PC-3 (cell line): ENCODE results near the gene TMEM169. TPM values are rescaled to one million over a fixed set of nuclear protein-coding genes. Genes with fewer than 3 reads are reported as not detected.

Source experiments
- ATAC-seq: fragments of 200-7000 bp; cut with Tn5 transposase; 2 replicates; pipeline ENCODE4 v1.9.1; 2020; ENCODE audit warnings: mild to moderate bottlenecking, moderate library complexity
- BruUV-seq: library from RNA; stranded (reverse); fragments of 400-500 nt; replicated peaks from 2 replicates; lab custom pipeline; 2021; lab: Mats Ljungman, UMichigan
- CTCF ChIA-PET: fragments of 300-600 bp; sonication (Branson Sonifier 250); formaldehyde crosslinking; loops from one replicate; lab custom pipeline; 2022; ENCODE audit warnings: antibody characterized with exemption; lab: Charles Lee
- POLR2A ChIA-PET: fragments of 300-600 bp; sonication (Branson Sonifier 250); formaldehyde crosslinking; loops from one replicate; lab custom pipeline; 2022; ENCODE audit warnings: antibody characterized with exemption; ENCODE audit not compliant: unreplicated experiment; lab: Charles Lee
- DNase-seq: peaks from one replicate; pipeline ENCODE4 v3.0.0-alpha.2; 2015
- H2AFZ ChIP-seq: fragments of 300-600 bp; sonication (generic); 2 replicates; pipeline ENCODE4 v1.6.0; 2016; ENCODE audit warnings: antibody characterized with exemption, low read length
- H3F3A ChIP-seq: fragments of 300-600 bp; sonication (generic); one replicate; pipeline ENCODE4 v1.6.0; 2017; ENCODE audit warnings: antibody characterized with exemption, low read length, control low read depth, mild to moderate bottlenecking; ENCODE audit not compliant: unreplicated experiment
- H3K27ac ChIP-seq: fragments of 300-600 bp; sonication (generic); 2 replicates; pipeline ENCODE4 v1.5.1; 2016; ENCODE audit warnings: mild to moderate bottlenecking, low read length
- H3K27me3 ChIP-seq: fragments of 300-600 bp; sonication (generic); 2 replicates; pipeline ENCODE4 v1.6.1; 2016; ENCODE audit warnings: low read length, mixed read lengths
- H3K36me3 ChIP-seq: fragments of 300-600 bp; sonication (generic); 2 replicates; pipeline ENCODE4 v1.6.1; 2016; ENCODE audit warnings: low read depth, mixed run types, low read length, mixed read lengths
- H3K4me1 ChIP-seq: fragments of 300-600 bp; sonication (generic); 2 replicates; pipeline ENCODE4 v1.5.1; 2016; ENCODE audit warnings: low read length; ENCODE audit not compliant: insufficient read depth
- H3K4me2 ChIP-seq: fragments of 300-600 bp; sonication (generic); 2 replicates; pipeline ENCODE4 v1.6.0; 2016; ENCODE audit warnings: low read length
- H3K4me3 ChIP-seq: fragments of 300-600 bp; sonication (generic); 2 replicates; pipeline ENCODE4 v1.5.1; 2016; ENCODE audit warnings: mild to moderate bottlenecking, low read length, mixed read lengths
- H3K79me2 ChIP-seq: fragments of 300-600 bp; sonication (generic); 2 replicates; pipeline ENCODE4 v1.6.1; 2017; ENCODE audit warnings: low read length, mixed read lengths
- H3K9ac ChIP-seq: fragments of 300-600 bp; sonication (generic); 2 replicates; pipeline ENCODE4 v1.6.0; 2016; ENCODE audit warnings: mild to moderate bottlenecking, low read length
- H3K9me2 ChIP-seq: fragments of 300-600 bp; sonication (generic); replicated peaks from 2 replicates; pipeline ENCODE4 v1.6.1; 2016; ENCODE audit warnings: mixed run types, low read length, mixed read lengths
- H3K9me3 ChIP-seq: fragments of 300-600 bp; sonication (generic); 2 replicates; pipeline ENCODE4 v1.6.1; 2016; ENCODE audit warnings: low read length, mixed read lengths
- H4K20me1 ChIP-seq: fragments of 300-600 bp; sonication (generic); 2 replicates; pipeline ENCODE4 v1.6.1; 2016; ENCODE audit warnings: low read length, mixed read lengths
- CTCF ChIP-seq: fragments of 300-600 bp; sonication (generic); conservative IDR thresholded peaks from 2 replicates; pipeline ENCODE4 v1.5.1; 2017; ENCODE audit warnings: antibody characterized with exemption, low read depth, mild to moderate bottlenecking, low read length
- EZH2 ChIP-seq: fragments of 300-600 bp; sonication (generic); IDR thresholded peaks from one replicate; pipeline ENCODE4 v1.6.1; 2017; ENCODE audit warnings: antibody characterized with exemption, mild to moderate bottlenecking, low read length; ENCODE audit not compliant: unreplicated experiment
- EZH2phosphoT487 ChIP-seq: fragments of 300-600 bp; sonication (generic); IDR thresholded peaks from 2 replicates; pipeline ENCODE4 v1.6.1; 2018; ENCODE audit warnings: mild to moderate bottlenecking, antibody characterized with exemption, low read length, borderline replicate concordance
- intact Hi-C: fragments of 100-400 bp; cut with micrococcal nuclease; formaldehyde crosslinking; loops from 2 replicates; pipeline ENCODE4 v1.9.0; 2023
- total RNA-seq: library from RNA; depleted of rRNA; stranded (reverse); fragments of >200 nt; gene quantifications from 2 replicates; pipeline ENCODE4 v1.2.3, GENCODE V29; 2014

The TMEM169 gene
- total RNA-seq, 1 experiment from 2014 or later, result not detected

- no peak for DNase-seq
- no peak overlapping the region for H3K9ac ChIP-seq
- no peak overlapping the region for H2AFZ ChIP-seq
- H3K9me3 ChIP-seq, result no peaks in the 10 kb centered on the region
- no peaks in the 10 kb centered on the region for H3K27me3 ChIP-seq
- no peaks in the 10 kb centered on the region for H3F3A ChIP-seq
- peaks cover 6% of the 10 kb centered on the region; the same call in 1 of the 2 replicates for H3K79me2 ChIP-seq
- H3K4me3 ChIP-seq, result no peak overlapping the region
- ChIA-PET CTCF (no interaction called here), POLR2A (no interaction called here)
- peaks cover 4% of the 10 kb centered on the region; the same call in 1 of the 2 replicates for H4K20me1 ChIP-seq
- ATAC-seq, result peak; percentile 18; the same call in 1 of the 2 replicates
- TF ChIP-seq EZH2phosphoT487 (no peak), CTCF (no peak), EZH2 (no peak)
- no peak overlapping the region for H3K4me2 ChIP-seq
- peaks cover 87% of the 10 kb centered on the region for H3K36me3 ChIP-seq
- intact Hi-C loops, result no loop called here
- H3K4me1 ChIP-seq, result peaks cover 8% of the 10 kb centered on the region; the same call in 1 of the 2 replicates
- no peak overlapping the region for H3K27ac ChIP-seq
- no TSS peak for BruUV-seq
- H3K9me2 ChIP-seq, result no peaks in the 10 kb centered on the region
Measured at GRCh38 chr2:216147172-216148131, 65.7 kb downstream of the TMEM169 start.

GRCh38 chr2:216148983-216149382 lies 67.3 kb downstream of the TMEM169 start:
- Histone ChIP-seq H3K27me3 (no peaks in the 10 kb centered on the region), H3K4me2 (no peak overlapping the region), H3K27ac (peak overlapping the region; percentile 38; the same call in 1 of the 2 replicates), H3K9me2 (no peaks in the 10 kb centered on the region), H3F3A (no peaks in the 10 kb centered on the region), H3K4me3 (no peak overlapping the region), H3K4me1 (peaks cover 8% of the 10 kb centered on the region; the same call in 1 of the 2 replicates), H3K9ac (peak overlapping the region; percentile 19; the same call in 1 of the 2 replicates), H3K79me2 (peaks cover 12% of the 10 kb centered on the region; the same call in 1 of the 2 replicates), H3K36me3 (peaks cover 89% of the 10 kb centered on the region), H2AFZ (no peak overlapping the region), H3K9me3 (no peaks in the 10 kb centered on the region), H4K20me1 (peaks cover 4% of the 10 kb centered on the region; the same call in 1 of the 2 replicates)
- TF ChIP-seq EZH2, result no peak
- no peak for TF ChIP-seq EZH2phosphoT487
- TF ChIP-seq CTCF, result no peak
- no peak for DNase-seq
- CTCF ChIA-PET, result no interaction called here
- BruUV-seq, result no TSS peak
- POLR2A ChIA-PET, result no interaction called here
- intact Hi-C loops, result no loop called here
- no peak for ATAC-seq
